H1 (cell line): ENCODE data around the gene DYRK1A. TPM values are rescaled to one million over a fixed set of nuclear protein-coding genes. Genes with fewer than 3 reads are reported as not detected.

Source experiments
- CTCF ChIA-PET: fragments of 300-600 bp; sonication (Branson Sonifier 250); formaldehyde crosslinking; loops from one replicate; lab custom pipeline; 2021; ENCODE audit not compliant: partially characterized antibody; lab: Charles Lee
- POLR2A ChIA-PET: fragments of 300-600 bp; sonication (Branson Sonifier 250); formaldehyde crosslinking; loops from one replicate; lab custom pipeline; 2021; ENCODE audit warnings: inconsistent platforms; ENCODE audit not compliant: partially characterized antibody; lab: Charles Lee
- DNase-seq, 2 experiments: peaks; one replicate each; pipeline versions ENCODE4 v3.0.0 to v3.0.0-alpha.2; 2010 to 2022; ENCODE audit warnings: low spot score in 2 of 2, low read depth in 1 of 2, mixed read lengths in 1 of 2
- FAIRE-seq: peaks from 2 replicates; lab custom pipeline; 2011; peaks lifted over from hg19 to GRCh38; lab: Jason Lieb, UNC
- H2AFZ ChIP-seq: 2 replicates; pipeline ENCODE4 v1.8.1; 2012; ENCODE audit warnings: low read length, inconsistent platforms
- H2AK5ac ChIP-seq: 2 replicates; pipeline ENCODE4 v1.6.1; 2013; ENCODE audit warnings: low read depth, low read length
- H2BK120ac ChIP-seq: replicated peaks from 2 replicates; pipeline ENCODE3; 2013; ENCODE audit warnings: low read depth, low read length, inconsistent platforms
- H2BK12ac ChIP-seq: 2 replicates; pipeline ENCODE4 v1.6.1; 2013; ENCODE audit warnings: low read depth, low read length
- H2BK15ac ChIP-seq: 2 replicates; pipeline ENCODE4 v1.6.1; 2013; ENCODE audit warnings: low read length
- H2BK20ac ChIP-seq: 2 replicates; pipeline ENCODE4 v1.6.1; 2013; ENCODE audit warnings: low read length
- H2BK5ac ChIP-seq: 2 replicates; pipeline ENCODE4 v1.6.1; 2013; ENCODE audit warnings: low read depth, low read length
- H3K14ac ChIP-seq: 2 replicates; pipeline ENCODE4 v1.6.1; 2013; ENCODE audit warnings: inconsistent platforms; ENCODE audit not compliant: insufficient read length
- H3K18ac ChIP-seq: 2 replicates; pipeline ENCODE4 v1.6.1; 2013; ENCODE audit warnings: low read length; ENCODE audit errors: extremely low read depth
- H3K23ac ChIP-seq: 2 replicates; pipeline ENCODE4 v1.6.1; 2013; ENCODE audit warnings: inconsistent platforms; ENCODE audit not compliant: insufficient read length
- H3K23me2 ChIP-seq: 2 replicates; pipeline ENCODE4 v1.6.1; 2013; ENCODE audit warnings: low read depth, low read length
- H3K27ac ChIP-seq: 2 replicates; pipeline ENCODE4 v1.6.1; 2011; ENCODE audit warnings: low read depth, low read length, inconsistent platforms
- H3K27me3 ChIP-seq, 4 experiments: replicated peaks in 1 of 4; 1 replicate in 1 of 4; 2 replicates in 3 of 4; pipeline versions ENCODE4 v1.6.1 to v1.8.1; 2011 to 2013; ENCODE audit warnings: low read length in 3 of 4, mild to moderate bottlenecking in 3 of 4, inconsistent platforms in 2 of 4, mixed read lengths in 2 of 4, moderate library complexity in 1 of 4; ENCODE audit not compliant: control insufficient read depth in 3 of 4, insufficient read depth in 3 of 4; ENCODE audit errors: extremely low read depth in 1 of 4
- H3K36me3 ChIP-seq, 4 experiments: 2 replicates each; pipeline versions ENCODE4 v1.6.1 to v1.8.1; 2011 to 2013; ENCODE audit warnings: mild to moderate bottlenecking in 4 of 4, low read length in 3 of 4, moderate library complexity in 2 of 4, control low read depth in 1 of 4, inconsistent platforms in 1 of 4; ENCODE audit not compliant: insufficient read depth in 4 of 4, control insufficient read depth in 2 of 4
- H3K4ac ChIP-seq: replicated peaks from 2 replicates; pipeline ENCODE3; 2013; ENCODE audit warnings: low read length, low read depth, mixed read lengths, inconsistent platforms; ENCODE audit not compliant: insufficient read length
- H3K4me1 ChIP-seq, 4 experiments: replicated peaks in 1 of 4; 1 replicate in 1 of 4; 2 replicates in 3 of 4; pipeline versions ENCODE4 v1.6.1 to v1.8.1; 2011 to 2013; ENCODE audit warnings: low read length in 3 of 4, inconsistent platforms in 2 of 4, mixed read lengths in 1 of 4; ENCODE audit not compliant: insufficient read depth in 4 of 4, control insufficient read depth in 3 of 4
- H3K4me2 ChIP-seq, 2 experiments: 2 replicates each; pipeline versions ENCODE4 v1.6.1 to v1.8.1; 2011 to 2013; ENCODE audit warnings: low read depth in 2 of 2, low read length in 2 of 2, control low read depth in 1 of 2, inconsistent platforms in 1 of 2, mild to moderate bottlenecking in 1 of 2; ENCODE audit not compliant: insufficient read depth in 1 of 2
- H3K4me3 ChIP-seq, 4 experiments: fragments of 200-600, 300-600 bp in 1 of 4; sonication (generic), shearing (Covaris generic), sonication (Bioruptor Twin) in 1 of 4; 2 replicates each; pipeline versions ENCODE4 v1.5.1 to v1.8.1; 2011 to 2016; ENCODE audit warnings: low read length in 4 of 4, low read depth in 3 of 4, control low read depth in 2 of 4, inconsistent platforms in 2 of 4, mild to moderate bottlenecking in 2 of 4, mixed read lengths in 1 of 4, moderate library complexity in 1 of 4; ENCODE audit not compliant: insufficient read depth in 2 of 4; ENCODE audit errors: extremely low read depth in 1 of 4
- H3K56ac ChIP-seq: replicated peaks from 2 replicates; pipeline ENCODE3; 2013; ENCODE audit warnings: low read depth, mild to moderate bottlenecking, mixed read lengths, low read length, inconsistent platforms; ENCODE audit not compliant: insufficient read length
- H3K79me1 ChIP-seq: 2 replicates; pipeline ENCODE4 v1.6.1; 2013; ENCODE audit warnings: low read depth, low read length, control low read depth
- H3K79me2 ChIP-seq, 2 experiments: 2 replicates each; pipeline versions ENCODE4 v1.6.1 to v1.8.1; 2012 to 2013; ENCODE audit warnings: low read length in 2 of 2, mild to moderate bottlenecking in 2 of 2, inconsistent platforms in 1 of 2; ENCODE audit not compliant: insufficient read depth in 2 of 2, control insufficient read depth in 1 of 2
- H3K9ac ChIP-seq, 4 experiments: replicated peaks in 1 of 4; 1 replicate in 1 of 4; 2 replicates in 3 of 4; pipeline versions ENCODE4 v1.6.1 to v1.8.1; 2011 to 2013; ENCODE audit warnings: low read depth in 3 of 4, low read length in 3 of 4, control low read depth in 2 of 4, mild to moderate bottlenecking in 2 of 4, moderate library complexity in 2 of 4, inconsistent platforms in 1 of 4; ENCODE audit errors: extremely low read depth in 1 of 4
- H3K9me3 ChIP-seq, 2 experiments: 2 replicates each; pipeline versions ENCODE4 v1.6.1 to v1.8.1; 2012 to 2013; ENCODE audit warnings: mild to moderate bottlenecking in 2 of 2, moderate library complexity in 2 of 2, control low read depth in 1 of 2, inconsistent platforms in 1 of 2, low read depth in 1 of 2, low read length in 1 of 2, mixed read lengths in 1 of 2; ENCODE audit not compliant: insufficient read depth in 2 of 2
- H4K20me1 ChIP-seq, 2 experiments: replicated peaks in 1 of 2; 2 replicates each; pipeline versions ENCODE3 to v1.8.1; 2011 to 2013; ENCODE audit warnings: inconsistent platforms in 2 of 2, low read length in 2 of 2, mild to moderate bottlenecking in 1 of 2; ENCODE audit not compliant: insufficient read depth in 2 of 2, control insufficient read depth in 1 of 2
- H4K5ac ChIP-seq: 2 replicates; pipeline ENCODE4 v1.6.1; 2013; ENCODE audit warnings: low read length, low read depth, mixed read lengths, inconsistent platforms; ENCODE audit not compliant: insufficient read length
- H4K8ac ChIP-seq: 2 replicates; pipeline ENCODE4 v1.8.0; 2013; ENCODE audit warnings: mild to moderate bottlenecking, moderate library complexity, low read length, inconsistent platforms; ENCODE audit not compliant: insufficient read depth; ENCODE audit errors: extremely low read depth
- H4K91ac ChIP-seq: replicated peaks from 2 replicates; pipeline ENCODE3; 2013; ENCODE audit warnings: low read length, mixed read lengths, inconsistent platforms; ENCODE audit not compliant: insufficient read length
- BCL11A ChIP-seq, 2 experiments: IDR thresholded peaks; one replicate each; pipeline ENCODE4 v1.6.1; 2011; ENCODE audit warnings: low read depth in 2 of 2, low read length in 2 of 2, mild to moderate bottlenecking in 2 of 2
- GABPA ChIP-seq: IDR thresholded peaks from 2 replicates; pipeline ENCODE4 v1.6.1; 2011; ENCODE audit warnings: mild to moderate bottlenecking, low read length, moderate library complexity, borderline replicate concordance; ENCODE audit not compliant: insufficient read depth
- KDM1A ChIP-seq: fragments of 200-600, 300-600 bp; sonication (generic); IDR thresholded peaks from 2 replicates; pipeline ENCODE4 v1.7.1; 2016; ENCODE audit warnings: mild to moderate bottlenecking, low read length, borderline replicate concordance
- SP4 ChIP-seq: IDR thresholded peaks from 2 replicates; pipeline ENCODE4 v1.6.1; 2012; ENCODE audit warnings: low read length, inconsistent platforms
- TBP ChIP-seq: IDR thresholded peaks from 2 replicates; pipeline ENCODE4 v1.6.1; 2011; ENCODE audit warnings: low read depth, low read length, improper control_type of control experiment
- WGBS, 2 experiments: shearing (Covaris generic) in 1 of 2; methylation state at CpG; one replicate each; pipeline versions ENCODE4 v1.1.6 to v1.1.7; 2013 to 2015; ENCODE audit warnings: low lambda C conversion rate in 2 of 2, mixed read lengths in 2 of 2, inconsistent platforms in 1 of 2, low coverage in 1 of 2, missing lambda C conversion rate in 1 of 2; ENCODE audit not compliant: insufficient replicate concordance in 2 of 2, insufficient coverage in 1 of 2, insufficient read length in 1 of 2; ENCODE audit errors: extremely low coverage in 1 of 2, missing lambda C conversion rate in 1 of 2; 5-methylcytosine and 5-hydroxymethylcytosine counted together
- polyA plus RNA-seq, 7 experiments: library from polyadenylated mRNA; depleted of rRNA in 3 of 7; stranded (reverse) in 5 of 7; unstranded in 2 of 7; fragments of >200 nt in 5 of 7; fragments of 200-250 nt in 2 of 7; gene quantifications; 1 replicate in 5 of 7; 2 replicates in 1 of 7; 4 replicates in 1 of 7; pipeline versions ENCODE4 v1.2.1 to v1.2.3, GENCODE V29; 2011 to 2013; ENCODE audit warnings: missing spikeins in 2 of 7, mixed read lengths in 2 of 7
- total RNA-seq: library from RNA; stranded (reverse); fragmentation: NEBNext Ultra II Directional; extraction: Animal tissue kit (Norgen Biotek cat#: 25700); gene quantifications from 2 replicates; pipeline ENCODE4 v1.2.1, GENCODE V29; 2021
- TF ChIP-seq, protein P1 (sequence below), 3 experiments: IDR thresholded peaks; 1 replicate in 2 of 3; 2 replicates in 1 of 3; pipeline versions ENCODE4 v1.5.1 to v1.6.1; 2011; ENCODE audit warnings: low read length in 3 of 3, mild to moderate bottlenecking in 3 of 3, inconsistent platforms in 2 of 3, low read depth in 1 of 3, moderate library complexity in 1 of 3; ENCODE audit not compliant: insufficient read depth in 1 of 3; ENCODE audit errors: control extremely low read depth in 1 of 3

DYRK1A gene
- total and polyA plus RNA-seq, 2 of the 8 experiments (the other 6 are each of a cell fraction or from before 2014, with no cell fraction given), result 61.1 to 62.2 TPM

DNA sequence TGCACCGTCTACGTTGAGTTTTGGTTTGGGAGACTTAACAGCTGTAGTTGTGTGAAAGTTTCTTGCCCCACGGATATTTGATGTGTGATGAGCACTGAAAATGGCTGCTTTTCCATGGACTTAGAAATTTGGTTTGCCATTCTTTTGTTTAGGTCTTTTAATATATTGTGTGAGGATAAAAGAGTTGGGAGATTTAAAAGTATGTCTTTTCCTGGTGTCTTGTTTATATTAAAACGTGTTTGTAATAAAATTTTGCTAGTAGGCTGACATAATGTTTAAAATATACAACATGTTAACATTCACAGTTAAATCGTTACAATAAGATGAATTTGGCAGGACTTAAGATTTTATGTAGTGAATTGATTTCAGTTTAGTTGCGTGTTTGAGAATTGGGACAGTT is 106.9 kb downstream of the DYRK1A start:
- FAIRE-seq (no peak), DNase-seq (no peak)
- H2AFZ ChIP-seq, result no peak overlapping the region
- no peak overlapping the region for H2BK5ac ChIP-seq
- H3K79me2 ChIP-seq, result peaks cover 14 to 96% of the 10 kb centered on the region in 2 experiments
- WGBS, 2 experiments, result 85% methylated on average over 6 of the region's 6 CpGs; no CpG with 5 or more reads in 1 of the 2 experiments
- H2BK120ac ChIP-seq, result no peak overlapping the region
- H2BK12ac ChIP-seq, result no peak overlapping the region
- H3K23ac ChIP-seq, result no peak overlapping the region
- no peak overlapping the region for H2BK15ac ChIP-seq
- H4K91ac ChIP-seq, result no peak overlapping the region
- no peak overlapping the region for H3K9ac ChIP-seq
- no peak overlapping the region for H3K18ac ChIP-seq
- no peak overlapping the region for H4K8ac ChIP-seq
- no peak overlapping the region for H3K4me3 ChIP-seq
- no peak overlapping the region for H2BK20ac ChIP-seq
- H2AK5ac ChIP-seq, result no peak overlapping the region
- no peak overlapping the region for H3K4me2 ChIP-seq
- no peak overlapping the region for H3K14ac ChIP-seq
- TF ChIP-seq TBP (no peak), KDM1A (no peak), SP4 (no peak), BCL11A (IDR thresholded peaks at IDR 0.05; ENCODE audit: low read depth in 2 of 2, low read length in 2 of 2) (no peak), GABPA (no peak)
- TF ChIP-seq, protein P1, sequence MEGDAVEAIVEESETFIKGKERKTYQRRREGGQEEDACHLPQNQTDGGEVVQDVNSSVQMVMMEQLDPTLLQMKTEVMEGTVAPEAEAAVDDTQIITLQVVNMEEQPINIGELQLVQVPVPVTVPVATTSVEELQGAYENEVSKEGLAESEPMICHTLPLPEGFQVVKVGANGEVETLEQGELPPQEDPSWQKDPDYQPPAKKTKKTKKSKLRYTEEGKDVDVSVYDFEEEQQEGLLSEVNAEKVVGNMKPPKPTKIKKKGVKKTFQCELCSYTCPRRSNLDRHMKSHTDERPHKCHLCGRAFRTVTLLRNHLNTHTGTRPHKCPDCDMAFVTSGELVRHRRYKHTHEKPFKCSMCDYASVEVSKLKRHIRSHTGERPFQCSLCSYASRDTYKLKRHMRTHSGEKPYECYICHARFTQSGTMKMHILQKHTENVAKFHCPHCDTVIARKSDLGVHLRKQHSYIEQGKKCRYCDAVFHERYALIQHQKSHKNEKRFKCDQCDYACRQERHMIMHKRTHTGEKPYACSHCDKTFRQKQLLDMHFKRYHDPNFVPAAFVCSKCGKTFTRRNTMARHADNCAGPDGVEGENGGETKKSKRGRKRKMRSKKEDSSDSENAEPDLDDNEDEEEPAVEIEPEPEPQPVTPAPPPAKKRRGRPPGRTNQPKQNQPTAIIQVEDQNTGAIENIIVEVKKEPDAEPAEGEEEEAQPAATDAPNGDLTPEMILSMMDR (IDR thresholded peaks at IDR 0.05; ENCODE audit: control extremely low read depth in 1 of 3, insufficient read depth in 1 of 3, low read depth in 1 of 3, low read length in 3 of 3), result no peak
- H3K36me3 ChIP-seq, result peaks cover 0 to 24% (median 4%) of the 10 kb centered on the region in 4 experiments; a peak in 5 of 8 replicates
- H3K56ac ChIP-seq, result no peak overlapping the region
- peaks cover 0 to 4% (median 3%) of the 10 kb centered on the region in 4 experiments; a peak in 3 of 7 replicates for H3K4me1 ChIP-seq
- H3K4ac ChIP-seq, result no peak overlapping the region
- no peaks in the 10 kb centered on the region for H3K27me3 ChIP-seq
- CTCF ChIA-PET, result interaction anchor here (0.8 to 2.7 kb wide), 3 partner anchors 10 to 168 kb away, joined by 3 to 22 read pairs (median 3); no protein-coding TSS in a partner anchor
- no peak overlapping the region for H3K27ac ChIP-seq
- H3K79me1 ChIP-seq, result peaks cover 6% of the 10 kb centered on the region
- H3K23me2 ChIP-seq, result no peaks in the 10 kb centered on the region; the same call in 1 of the 2 replicates
- no peaks in the 10 kb centered on the region for H3K9me3 ChIP-seq
- H4K20me1 ChIP-seq, result peaks cover 8 to 11% of the 10 kb centered on the region in 2 experiments
- POLR2A ChIA-PET, result interaction anchor here (0.9 kb wide), 1 partner anchor 14 kb away, joined by 3 read pairs; no protein-coding TSS in a partner anchor
- no peak overlapping the region for H4K5ac ChIP-seq
